RPMI8226 (cell line): ENCODE results near the gene GRIN2A.

Source experiments
- DNase-seq: peaks from one replicate; pipeline ENCODE4 v3.0.0-alpha.2; 2015

The GRIN2A gene

GRCh38 chr16:10181196-10182162 is 749 bp downstream of the GRIN2A start:
- peak; percentile 57 for DNase-seq

- peak; percentile 42 for DNase-seq
Measured at GRCh38 chr16:10180771-10181163, 1.5 kb downstream of the GRIN2A start.

GRCh38 chr16:10180042-10180770 is 2.0 kb downstream of the GRIN2A start:
- DNase-seq: no peak

GRCh38 chr16:10178526-10178925 is 3.7 kb downstream of the GRIN2A start:
- DNase-seq: no peak

GRCh38 chr16:10178080-10178479 is 4.1 kb downstream of the GRIN2A start:
- DNase-seq: no peak

GRCh38 chr16:10172848-10173655 is 9.2 kb downstream of the GRIN2A start:
- no peak for DNase-seq

GRCh38 chr16:10171221-10171620 is 11.0 kb downstream of the GRIN2A start:
- DNase-seq: no peak

- DNase-seq: no peak
Measured at GRCh38 chr16:10169904-10170410, 12.3 kb downstream of the GRIN2A start.

GRCh38 chr16:10169031-10169430 is 13.2 kb downstream of the GRIN2A start:
- DNase-seq: no peak

- DNase-seq: no peak
Measured at GRCh38 chr16:10168258-10168657, 14.0 kb downstream of the GRIN2A start.

- DNase-seq: no peak
Measured at GRCh38 chr16:10165643-10166042, 16.6 kb downstream of the GRIN2A start.

- no peak for DNase-seq
Measured at GRCh38 chr16:10162981-10163380, 19.2 kb downstream of the GRIN2A start.

GRCh38 chr16:10156099-10156498 is 26.1 kb downstream of the GRIN2A start:
- no peak for DNase-seq

- no peak for DNase-seq
Measured at GRCh38 chr16:10154389-10154788, 27.8 kb downstream of the GRIN2A start.

GRCh38 chr16:10153985-10154384 is 28.2 kb downstream of the GRIN2A start:
- DNase-seq: no peak

- DNase-seq: peak; percentile 43
Measured at GRCh38 chr16:10151718-10152117, 30.5 kb downstream of the GRIN2A start.

GRCh38 chr16:10150906-10151305 is 31.3 kb downstream of the GRIN2A start:
- DNase-seq: no peak

GRCh38 chr16:10145542-10146035 is 36.6 kb downstream of the GRIN2A start:
- DNase-seq: no peak

- DNase-seq: no peak
Measured at GRCh38 chr16:10141671-10142070, 40.6 kb downstream of the GRIN2A start.

GRCh38 chr16:10138881-10139280 is 43.3 kb downstream of the GRIN2A start:
- DNase-seq: no peak

- DNase-seq: no peak
Measured at GRCh38 chr16:10137341-10137740, 44.9 kb downstream of the GRIN2A start.

GRCh38 chr16:10136916-10137315 is 45.3 kb downstream of the GRIN2A start:
- DNase-seq: no peak

GRCh38 chr16:10130538-10130937 is 51.7 kb downstream of the GRIN2A start:
- no peak for DNase-seq
